Measurements from ENCODE around the gene GPSM3.
"Not testable (repeated sequence)": the region's sequence is repeated elsewhere in the genome, so short reads cannot be mapped to it uniquely, and the experiment has no call there.

The GPSM3 gene

GRCh38 chr6:32187009-32187709 is 5.3 kb downstream of the GPSM3 start:
- DNase-seq (ENCODE audit: extremely low read depth, insufficient read length), result no peak
- no peaks in the 10 kb centered on the region for H3K27me3 ChIP-seq (replicated peaks; ENCODE audit: control insufficient read depth, insufficient read depth, low read length)
- TF ChIP-seq CTCF (IDR thresholded peaks at IDR 0.05; ENCODE audit: insufficient read depth, low read length, poor library complexity, severe bottlenecking), result no peak
- peaks cover 24% of the 10 kb centered on the region for H3K36me3 ChIP-seq (ENCODE audit: control insufficient read depth, insufficient read depth, low read length)
- no peak overlapping the region for H3K4me3 ChIP-seq (replicated peaks; ENCODE audit: low read depth, low read length)

- H3K27me3 ChIP-seq (replicated peaks; ENCODE audit: control insufficient read depth, insufficient read depth, low read length); H3K4me3 ChIP-seq (replicated peaks; ENCODE audit: low read depth, low read length); DNase-seq (ENCODE audit: extremely low read depth, insufficient read length): not testable (repeated sequence)
- H3K36me3 ChIP-seq (ENCODE audit: control insufficient read depth, insufficient read depth, low read length), result peaks cover 27% of the 10 kb centered on the region
These were observed 6.1 kb downstream of the GPSM3 start for GRCh38 chr6:32186151-32186840.

DNA sequence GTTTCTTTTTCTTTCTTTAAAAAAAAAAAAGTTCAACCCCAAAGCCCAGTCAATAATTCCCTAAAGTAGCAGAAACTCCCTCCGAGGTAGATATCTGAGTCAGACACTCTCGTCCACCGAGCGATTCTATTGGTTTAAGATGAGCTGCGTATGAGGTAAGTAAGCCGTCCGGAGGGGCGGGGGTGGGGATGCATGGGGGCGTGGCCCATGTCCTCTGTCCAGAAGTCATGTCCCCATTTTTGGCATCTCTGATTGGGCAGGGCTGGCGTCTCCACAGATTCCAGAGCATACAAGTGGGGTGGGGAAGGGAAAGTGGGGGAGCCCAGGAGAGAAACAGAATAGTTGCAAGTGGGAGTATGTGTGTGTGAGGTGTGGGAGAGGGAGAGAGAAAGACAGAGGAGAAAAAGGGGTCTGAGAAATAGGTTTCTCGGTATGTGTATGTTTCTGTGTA is 6.7 kb downstream of the GPSM3 start:
- not testable (repeated sequence) for H3K27me3 ChIP-seq (replicated peaks; ENCODE audit: control insufficient read depth, insufficient read depth, low read length); H3K4me3 ChIP-seq (replicated peaks; ENCODE audit: low read depth, low read length)
- H3K36me3 ChIP-seq (ENCODE audit: control insufficient read depth, insufficient read depth, low read length), result peaks cover 32% of the 10 kb centered on the region
- DNase-seq (ENCODE audit: extremely low read depth, insufficient read length), result peak; percentile 76

DNA sequence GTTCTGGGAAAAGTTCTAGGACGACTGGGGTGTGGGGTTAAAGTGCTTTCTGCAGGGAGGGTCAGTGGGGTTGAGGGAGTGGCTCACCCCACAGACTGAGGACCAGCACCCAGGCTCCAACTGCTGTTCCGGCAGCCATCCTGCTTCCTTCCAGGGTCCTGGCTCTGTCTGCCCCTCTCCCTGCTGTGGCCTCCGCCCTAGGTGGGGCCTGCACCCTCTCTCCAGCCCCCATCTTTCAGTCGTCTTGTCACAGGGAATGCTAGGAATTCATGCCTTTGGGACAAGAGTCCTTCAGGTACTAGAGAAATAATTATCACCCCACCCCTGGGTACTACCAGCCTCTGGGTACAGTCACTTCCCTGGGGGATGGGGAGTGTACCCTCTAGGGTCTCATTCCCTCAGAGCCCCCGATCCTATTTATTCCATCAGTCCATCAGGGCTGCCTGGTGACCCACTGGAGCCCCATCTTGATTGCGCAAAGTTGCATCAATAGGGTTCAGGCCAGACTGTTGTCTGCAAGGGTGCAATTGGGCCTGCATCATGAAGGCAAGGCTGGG is 8.3 kb downstream of the GPSM3 start, which contains the start of gene AGER:
Gene AGER, minus strand, starts transcription at position 170 of the 557 bp plus-strand sequence. Its CDS starts 31 bp downstream, at position 139.
- Histone ChIP-seq H3K36me3 (ENCODE audit: control insufficient read depth, insufficient read depth, low read length) (peaks cover 33% of the 10 kb centered on the region), H3K27me3 (replicated peaks; ENCODE audit: control insufficient read depth, insufficient read depth, low read length) (no peaks in the 10 kb centered on the region), H3K4me3 (replicated peaks; ENCODE audit: low read depth, low read length) (no peak within 1 kb of the TSS)
- DNase-seq (ENCODE audit: extremely low read depth, insufficient read length), result no peak
- TF ChIP-seq CTCF (IDR thresholded peaks at IDR 0.05; ENCODE audit: insufficient read depth, low read length, poor library complexity, severe bottlenecking), result no peak

DNA sequence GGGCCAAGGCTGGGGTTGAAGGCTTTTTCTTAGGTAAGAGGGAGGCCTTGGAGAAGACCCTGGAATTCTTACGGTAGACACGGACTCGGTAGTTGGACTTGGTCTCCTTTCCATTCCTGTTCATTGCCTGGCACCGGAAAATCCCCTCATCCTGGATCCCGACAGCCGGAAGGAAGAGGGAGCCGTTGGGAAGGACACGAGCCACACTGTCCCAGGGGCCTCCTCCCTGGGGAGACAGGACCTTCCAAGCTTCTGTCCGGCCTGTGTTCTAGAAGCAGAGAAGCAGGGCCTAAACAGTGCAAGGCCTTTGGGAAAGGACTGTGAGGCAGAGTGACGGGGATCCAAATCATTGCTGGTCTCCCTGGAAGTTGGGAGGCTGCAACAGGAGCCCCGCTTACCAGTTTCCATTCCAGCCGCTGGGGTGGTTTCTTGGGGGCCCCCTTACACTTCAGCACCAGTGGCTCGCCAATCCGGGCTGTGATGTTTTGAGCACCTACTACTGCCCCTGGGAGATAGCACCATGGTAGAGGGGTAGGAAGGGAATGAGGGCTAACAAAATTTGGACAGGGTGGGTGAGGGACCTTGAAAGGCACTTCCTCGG is 8.9 kb downstream of the GPSM3 start:
- Histone ChIP-seq H3K36me3 (ENCODE audit: control insufficient read depth, insufficient read depth, low read length) (peaks cover 33% of the 10 kb centered on the region), H3K27me3 (replicated peaks; ENCODE audit: control insufficient read depth, insufficient read depth, low read length) (no peaks in the 10 kb centered on the region)
- TF ChIP-seq CTCF (IDR thresholded peaks at IDR 0.05; ENCODE audit: insufficient read depth, low read length, poor library complexity, severe bottlenecking), result no peak

DNA sequence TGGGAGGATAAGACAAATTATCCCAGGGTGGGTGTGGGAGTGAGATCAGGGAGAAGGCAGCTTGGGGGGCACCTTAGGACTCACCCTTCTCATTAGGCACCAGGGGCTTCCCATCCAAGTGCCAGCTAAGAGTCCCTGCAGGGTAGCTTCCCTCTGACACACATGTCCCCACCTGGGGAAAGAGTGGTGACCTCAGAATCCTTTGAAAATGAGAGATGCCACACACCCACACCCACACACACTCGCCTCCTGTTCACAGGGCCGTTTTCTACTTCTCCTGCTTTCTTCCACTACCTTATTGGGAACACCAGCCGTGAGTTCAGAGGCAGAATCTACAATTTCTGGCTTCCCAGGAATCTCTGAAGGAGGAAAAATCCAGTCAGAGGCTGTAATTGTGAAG is 9.4 kb downstream of the GPSM3 start:
- no peak for DNase-seq (ENCODE audit: extremely low read depth, insufficient read length)
- TF ChIP-seq CTCF (IDR thresholded peaks at IDR 0.05; ENCODE audit: insufficient read depth, low read length, poor library complexity, severe bottlenecking), result no peak
- H3K36me3 ChIP-seq (ENCODE audit: control insufficient read depth, insufficient read depth, low read length), result peaks cover 33% of the 10 kb centered on the region
- no peak overlapping the region for H3K4me3 ChIP-seq (replicated peaks; ENCODE audit: low read depth, low read length)
- H3K27me3 ChIP-seq (replicated peaks; ENCODE audit: control insufficient read depth, insufficient read depth, low read length), result no peaks in the 10 kb centered on the region

More for the DNA sequence above, 8.9 kb downstream of the GPSM3 start:
- H3K4me3 ChIP-seq (replicated peaks; ENCODE audit: low read depth, low read length), result no peak overlapping the region
- no peak for DNase-seq (ENCODE audit: extremely low read depth, insufficient read length)

Measured in GM06990 (cell line).